Neural cell (in vitro differentiated cells): ENCODE data around the gene MAPK8IP3. TPM values are rescaled to one million over a fixed set of nuclear protein-coding genes. Genes with fewer than 3 reads are reported as not detected.

Experiments used
- H2AFZ ChIP-seq: fragments of 200-600, 300-800 bp; sonication (generic), shearing (Covaris generic); 2 replicates; pipeline ENCODE4 v1.6.0; 2014; ENCODE audit warnings: low read depth, mild to moderate bottlenecking, antibody characterized with exemption, low read length, moderate library complexity
- H3F3A ChIP-seq: fragments of 200-600 bp; shearing (Covaris generic); 2 replicates; pipeline ENCODE4 v1.6.1; 2016; ENCODE audit warnings: mild to moderate bottlenecking, moderate library complexity, mixed read lengths, antibody characterized with exemption, low read length; ENCODE audit not compliant: insufficient read depth, poor library complexity, severe bottlenecking
- H3K27ac ChIP-seq: fragments of 200-600, 300-800 bp; sonication (generic), shearing (Covaris generic); 2 replicates; pipeline ENCODE4 v1.5.1; 2014; ENCODE audit warnings: mild to moderate bottlenecking, low read length, moderate library complexity
- H3K27me3 ChIP-seq: fragments of 300-800, 200-600 bp; sonication (generic), shearing (Covaris generic); 2 replicates; pipeline ENCODE4 v1.6.0; 2014; ENCODE audit warnings: mild to moderate bottlenecking, low read depth, low read length, moderate library complexity; ENCODE audit not compliant: insufficient read depth
- H3K36me3 ChIP-seq: fragments of 300-800, 200-600 bp; sonication (generic), shearing (Covaris generic); 2 replicates; pipeline ENCODE4 v1.5.1; 2014; ENCODE audit warnings: mild to moderate bottlenecking, antibody characterized with exemption, low read length, moderate library complexity; ENCODE audit not compliant: insufficient read depth
- H3K4me2 ChIP-seq: fragments of 300-800, 200-600 bp; sonication (generic), shearing (Covaris generic); 2 replicates; pipeline ENCODE4 v1.6.0; 2014; ENCODE audit warnings: mild to moderate bottlenecking, low read length
- H3K4me3 ChIP-seq: fragments of 300-800, 200-600 bp; sonication (generic), shearing (Covaris generic); 2 replicates; pipeline ENCODE4 v1.5.1; 2014; ENCODE audit warnings: mild to moderate bottlenecking, low read length, moderate library complexity
- H3K79me2 ChIP-seq: fragments of 200-600 bp; shearing (Covaris generic); replicated peaks from 2 replicates; pipeline ENCODE4 v1.6.0; 2014; ENCODE audit warnings: mild to moderate bottlenecking, low read length, moderate library complexity; ENCODE audit not compliant: insufficient read depth
- H3K9ac ChIP-seq: fragments of 300-800, 200-600 bp; sonication (generic), shearing (Covaris generic); 2 replicates; pipeline ENCODE4 v1.6.1; 2016; ENCODE audit warnings: mild to moderate bottlenecking, low read length, mixed read lengths
- H3K9me2 ChIP-seq: fragments of 200-600 bp; shearing (Covaris generic); 2 replicates; pipeline ENCODE4 v1.6.1; 2016; ENCODE audit warnings: mild to moderate bottlenecking, low read length, mixed read lengths; ENCODE audit not compliant: insufficient read depth
- H3K9me3 ChIP-seq: fragments of 200-600, 300-800 bp; sonication (generic), shearing (Covaris generic); 2 replicates; pipeline ENCODE4 v1.6.1; 2016; ENCODE audit warnings: mild to moderate bottlenecking, mixed run types, low read length, moderate library complexity, mixed read lengths
- H4K20me1 ChIP-seq: fragments of 200-600 bp; shearing (Covaris generic); 2 replicates; pipeline ENCODE4 v1.6.1; 2016; ENCODE audit warnings: mild to moderate bottlenecking, mixed run types; ENCODE audit not compliant: insufficient read depth
- EP300 ChIP-seq: fragments of 450-650 bp; conservative IDR thresholded peaks from 2 replicates; pipeline ENCODE4 v1.6.1; 2014; ENCODE audit warnings: antibody characterized with exemption, mild to moderate bottlenecking, moderate library complexity; ENCODE audit not compliant: poor library complexity, severe bottlenecking
- EZH2 ChIP-seq: fragments of 200-600, 300-800 bp; shearing (Covaris generic), sonication (generic); IDR thresholded peaks from 2 replicates; pipeline ENCODE4 v1.6.1; 2014; ENCODE audit warnings: antibody characterized with exemption, low read length, borderline replicate concordance, mild to moderate bottlenecking; ENCODE audit not compliant: insufficient read depth, poor library complexity, severe bottlenecking
- MXI1 ChIP-seq: fragments of 450-650 bp; conservative IDR thresholded peaks from 2 replicates; pipeline ENCODE4 v1.6.1; 2014; ENCODE audit warnings: antibody characterized with exemption, mild to moderate bottlenecking; ENCODE audit not compliant: poor library complexity, severe bottlenecking
- POLR2AphosphoS5 ChIP-seq: IDR thresholded peaks from 2 replicates; pipeline ENCODE4 v1.6.1; 2012
- RAD21 ChIP-seq: fragments of 450-650 bp; conservative IDR thresholded peaks from 2 replicates; pipeline ENCODE4 v1.6.1; 2014; ENCODE audit warnings: antibody characterized with exemption, mild to moderate bottlenecking, moderate library complexity
- REST ChIP-seq: IDR thresholded peaks from 2 replicates; pipeline ENCODE4 v1.6.1; 2012; ENCODE audit warnings: borderline replicate concordance
- SMC3 ChIP-seq: fragments of 450-650 bp; conservative IDR thresholded peaks from 2 replicates; pipeline ENCODE4 v1.6.1; 2014; ENCODE audit warnings: antibody characterized with exemption, mild to moderate bottlenecking, moderate library complexity; ENCODE audit not compliant: poor library complexity
- TAF1 ChIP-seq: IDR thresholded peaks from 2 replicates; pipeline ENCODE4 v1.6.1; 2012; ENCODE audit warnings: low read depth
- polyA plus RNA-seq: library from polyadenylated mRNA; depleted of rRNA; stranded (reverse); fragments of >200 nt; gene quantifications from 2 replicates; pipeline ENCODE4 v1.2.3, GENCODE V29; 2014
- TF ChIP-seq, protein P1 (sequence below): fragments of 450-650 bp; IDR thresholded peaks from 2 replicates; pipeline ENCODE4 v1.5.1; 2014; ENCODE audit warnings: antibody characterized with exemption, mild to moderate bottlenecking, moderate library complexity; ENCODE audit not compliant: poor library complexity, severe bottlenecking

MAPK8IP3 gene
- polyA plus RNA-seq, 1 donor from 2014 or later = 51.0 TPM

GRCh38 chr16:1698680-1699079 lies 7.3 kb upstream of the MAPK8IP3 start:
- H3K9me3 ChIP-seq = no peaks in the 10 kb centered on the region
- TF ChIP-seq, protein P1, sequence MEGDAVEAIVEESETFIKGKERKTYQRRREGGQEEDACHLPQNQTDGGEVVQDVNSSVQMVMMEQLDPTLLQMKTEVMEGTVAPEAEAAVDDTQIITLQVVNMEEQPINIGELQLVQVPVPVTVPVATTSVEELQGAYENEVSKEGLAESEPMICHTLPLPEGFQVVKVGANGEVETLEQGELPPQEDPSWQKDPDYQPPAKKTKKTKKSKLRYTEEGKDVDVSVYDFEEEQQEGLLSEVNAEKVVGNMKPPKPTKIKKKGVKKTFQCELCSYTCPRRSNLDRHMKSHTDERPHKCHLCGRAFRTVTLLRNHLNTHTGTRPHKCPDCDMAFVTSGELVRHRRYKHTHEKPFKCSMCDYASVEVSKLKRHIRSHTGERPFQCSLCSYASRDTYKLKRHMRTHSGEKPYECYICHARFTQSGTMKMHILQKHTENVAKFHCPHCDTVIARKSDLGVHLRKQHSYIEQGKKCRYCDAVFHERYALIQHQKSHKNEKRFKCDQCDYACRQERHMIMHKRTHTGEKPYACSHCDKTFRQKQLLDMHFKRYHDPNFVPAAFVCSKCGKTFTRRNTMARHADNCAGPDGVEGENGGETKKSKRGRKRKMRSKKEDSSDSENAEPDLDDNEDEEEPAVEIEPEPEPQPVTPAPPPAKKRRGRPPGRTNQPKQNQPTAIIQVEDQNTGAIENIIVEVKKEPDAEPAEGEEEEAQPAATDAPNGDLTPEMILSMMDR = no peak
- TF ChIP-seq EZH2 (no peak), RAD21 (no peak), POLR2AphosphoS5 (no peak), TAF1 (no peak), MXI1 (no peak), REST (no peak), EP300 (no peak), SMC3 (no peak)
- H2AFZ ChIP-seq = no peak overlapping the region
- no peaks in the 10 kb centered on the region for H3K79me2 ChIP-seq
- H3F3A ChIP-seq = no peaks in the 10 kb centered on the region
- H3K27me3 ChIP-seq = no peaks in the 10 kb centered on the region
- no peak overlapping the region for H3K4me3 ChIP-seq
- H3K27ac ChIP-seq = no peak overlapping the region
- no peak overlapping the region for H3K4me2 ChIP-seq
- H4K20me1 ChIP-seq = no peaks in the 10 kb centered on the region
- no peak overlapping the region for H3K9ac ChIP-seq
- peaks cover 4% of the 10 kb centered on the region for H3K36me3 ChIP-seq
- H3K9me2 ChIP-seq = no peaks in the 10 kb centered on the region

DNA sequence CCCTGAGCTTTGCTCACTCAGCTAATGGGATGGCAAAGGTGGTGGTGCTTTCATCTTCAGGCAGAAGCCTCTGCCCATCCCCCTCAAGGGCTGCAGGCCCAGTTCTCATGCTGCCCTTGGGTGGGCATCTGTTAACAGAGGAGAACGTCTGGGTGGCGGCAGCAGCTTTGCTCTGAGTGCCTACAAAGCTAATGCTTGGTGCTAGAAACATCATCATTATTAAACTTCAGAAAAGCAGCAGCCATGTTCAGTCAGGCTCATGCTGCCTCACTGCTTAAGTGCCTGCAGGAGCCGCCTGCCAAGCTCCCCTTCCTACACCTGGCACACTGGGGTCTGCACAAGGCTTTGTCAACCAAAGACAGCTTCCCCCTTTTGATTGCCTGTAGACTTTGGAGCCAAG lies 5.7 kb upstream of the MAPK8IP3 start:
- Histone ChIP-seq H3K79me2 (no peaks in the 10 kb centered on the region), H3F3A (no peaks in the 10 kb centered on the region), H3K9me2 (no peaks in the 10 kb centered on the region), H3K36me3 (no peaks in the 10 kb centered on the region), H3K27ac (no peak overlapping the region), H3K27me3 (no peaks in the 10 kb centered on the region), H3K4me3 (no peak overlapping the region), H2AFZ (no peak overlapping the region), H3K9me3 (no peaks in the 10 kb centered on the region), H3K9ac (no peak overlapping the region), H4K20me1 (no peaks in the 10 kb centered on the region), H3K4me2 (no peak overlapping the region)
- TF ChIP-seq SMC3 (no peak), TAF1 (no peak)
- TF ChIP-seq, protein P1 = no peak
